Caco-2 (cell line): Measurements from ENCODE around the gene CDCP1. TPM values are rescaled to one million over a fixed set of nuclear protein-coding genes. Genes with fewer than 3 reads are reported as not detected.

ENCODE experiments used
- BruUV-seq: library from RNA; stranded (reverse); fragments of 400-500 nt; replicated peaks from 2 replicates; lab custom pipeline; 2021; lab: Mats Ljungman, UMichigan
- CTCF ChIA-PET: fragments of 300-600 bp; sonication (Branson Sonifier 250); formaldehyde crosslinking; loops from one replicate; lab custom pipeline; 2022; ENCODE audit warnings: antibody characterized with exemption; lab: Charles Lee
- POLR2A ChIA-PET: fragments of 300-600 bp; sonication (Branson Sonifier 250); formaldehyde crosslinking; loops from one replicate; lab custom pipeline; 2022; ENCODE audit warnings: antibody characterized with exemption; lab: Charles Lee
- DNase-seq, 2 experiments: peaks; one replicate each; pipeline versions ENCODE4 v3.0.0 to v3.0.0-alpha.2; 2020 to 2022
- H3K27me3 ChIP-seq: replicated peaks from 2 replicates; pipeline ENCODE4 v1.6.0; 2011; ENCODE audit warnings: low read length; ENCODE audit not compliant: control insufficient read depth, insufficient read depth
- H3K36me3 ChIP-seq: 2 replicates; pipeline ENCODE4 v1.5.1; 2011; ENCODE audit warnings: low read length; ENCODE audit not compliant: control insufficient read depth, insufficient read depth
- H3K4me1 ChIP-seq: fragments of 250-450 bp; sonication (Bioruptor Pico); 2 replicates; pipeline ENCODE4 v1.5.1; 2020; ENCODE audit warnings: mild to moderate bottlenecking
- H3K4me3 ChIP-seq: 2 replicates; pipeline ENCODE4 v1.5.1; 2011; ENCODE audit warnings: low read depth, mild to moderate bottlenecking, control low read depth, low read length
- H3K9me3 ChIP-seq: fragments of 250-450 bp; sonication (Bioruptor Pico); 2 replicates; pipeline ENCODE4 v1.5.1; 2020; ENCODE audit warnings: mild to moderate bottlenecking, moderate library complexity
- H3K27ac Mint-ChIP-seq: one replicate; pipeline ENCODE4 v1.8.0; 2022; ENCODE audit warnings: mixed read lengths; ENCODE audit not compliant: unreplicated experiment
- H3K27me3 Mint-ChIP-seq: one replicate; pipeline ENCODE4 v1.8.0; 2022; ENCODE audit warnings: mixed read lengths; ENCODE audit not compliant: insufficient read depth, unreplicated experiment
- H3K36me3 Mint-ChIP-seq: one replicate; pipeline ENCODE4 v1.8.0; 2022; ENCODE audit warnings: mild to moderate bottlenecking, mixed read lengths; ENCODE audit not compliant: insufficient read depth, unreplicated experiment
- H3K4me1 Mint-ChIP-seq: one replicate; pipeline ENCODE4 v1.8.0; 2022; ENCODE audit warnings: low read depth, mixed read lengths; ENCODE audit not compliant: unreplicated experiment
- H3K4me3 Mint-ChIP-seq: one replicate; pipeline ENCODE4 v1.8.0; 2022; ENCODE audit warnings: mild to moderate bottlenecking, moderate library complexity, mixed read lengths; ENCODE audit not compliant: unreplicated experiment
- H3K9me3 Mint-ChIP-seq: one replicate; pipeline ENCODE4 v1.8.0; 2022; ENCODE audit warnings: mixed read lengths; ENCODE audit not compliant: unreplicated experiment
- CTCF ChIP-seq, 2 experiments: fragments of 200-600 bp in 1 of 2; IDR thresholded peaks; 1 replicate in 1 of 2; 2 replicates in 1 of 2; pipeline versions ENCODE4 v1.5.1 to v1.8.0; 2011 to 2022; ENCODE audit warnings: antibody characterized with exemption in 1 of 2, control low read depth in 1 of 2, inconsistent platforms in 1 of 2, low read depth in 1 of 2, low read length in 1 of 2, mild to moderate bottlenecking in 1 of 2, moderate library complexity in 1 of 2; ENCODE audit not compliant: insufficient read depth in 1 of 2, severe bottlenecking in 1 of 2, unreplicated experiment in 1 of 2
- intact Hi-C: fragments of 100-400 bp; cut with micrococcal nuclease; formaldehyde crosslinking; loops from one replicate; pipeline ENCODE4 v1.10.0; 2022; ENCODE audit not compliant: unreplicated experiment
- total RNA-seq: library from RNA; stranded (reverse); gene quantifications from 2 replicates; pipeline ENCODE4 v1.2.3, GENCODE V29; 2022

Gene CDCP1
- total RNA-seq, 1 experiment from 2014 or later: 22.5 TPM

- H3K36me3 ChIP-seq: peaks cover 4% of the 10 kb centered on the region
- H3K4me1 Mint-ChIP-seq: no peaks in the 10 kb centered on the region
- no peaks in the 10 kb centered on the region for H3K27me3 ChIP-seq
- no peak for TF ChIP-seq CTCF (IDR thresholded peaks at IDR 0.05; ENCODE audit: insufficient read depth in 1 of 2, low read depth in 1 of 2, low read length in 1 of 2, severe bottlenecking in 1 of 2, unreplicated experiment in 1 of 2)
- peaks cover 29% of the 10 kb centered on the region for H3K4me1 ChIP-seq
- intact Hi-C loops: no loop called here
- ChIA-PET CTCF (interaction anchor here (0.6 kb wide), 1 partner anchor 117 kb away, joined by 5 read pairs; no protein-coding TSS in a partner anchor), POLR2A (no interaction called here)
- H3K27me3 Mint-ChIP-seq: no peaks in the 10 kb centered on the region
- peak overlapping the region; percentile 94 for H3K27ac Mint-ChIP-seq
- H3K4me3 ChIP-seq: no peak overlapping the region
- BruUV-seq: no TSS peak
- peak overlapping the region; percentile 54 for H3K4me3 Mint-ChIP-seq
- no peaks in the 10 kb centered on the region for H3K9me3 Mint-ChIP-seq
- H3K9me3 ChIP-seq: no peaks in the 10 kb centered on the region
- DNase-seq: peak; percentile 53 to 71
- H3K36me3 Mint-ChIP-seq: peaks cover 53% of the 10 kb centered on the region
Measured at GRCh38 chr3:45092132-45093031, 53.8 kb downstream of the CDCP1 start.

- BruUV-seq: no TSS peak
- intact Hi-C loops: no loop called here
- Mint-ChIP-seq H3K4me3 (no peak overlapping the region), H3K9me3 (no peaks in the 10 kb centered on the region), H3K27ac (no peak overlapping the region), H3K4me1 (no peaks in the 10 kb centered on the region), H3K36me3 (peaks cover 51% of the 10 kb centered on the region), H3K27me3 (no peaks in the 10 kb centered on the region)
- CTCF ChIA-PET: no interaction called here
- DNase-seq: no peak
- peaks cover 7% of the 10 kb centered on the region for H3K36me3 ChIP-seq
- TF ChIP-seq CTCF (IDR thresholded peaks at IDR 0.05; ENCODE audit: insufficient read depth in 1 of 2, low read depth in 1 of 2, low read length in 1 of 2, severe bottlenecking in 1 of 2, unreplicated experiment in 1 of 2): no peak
- POLR2A ChIA-PET: no interaction called here
- H3K9me3 ChIP-seq: no peaks in the 10 kb centered on the region
- H3K4me1 ChIP-seq: peaks cover 29% of the 10 kb centered on the region
- no peaks in the 10 kb centered on the region for H3K27me3 ChIP-seq
- H3K4me3 ChIP-seq: no peak overlapping the region
Measured at GRCh38 chr3:45090855-45091254, 55.3 kb downstream of the CDCP1 start.

DNA sequence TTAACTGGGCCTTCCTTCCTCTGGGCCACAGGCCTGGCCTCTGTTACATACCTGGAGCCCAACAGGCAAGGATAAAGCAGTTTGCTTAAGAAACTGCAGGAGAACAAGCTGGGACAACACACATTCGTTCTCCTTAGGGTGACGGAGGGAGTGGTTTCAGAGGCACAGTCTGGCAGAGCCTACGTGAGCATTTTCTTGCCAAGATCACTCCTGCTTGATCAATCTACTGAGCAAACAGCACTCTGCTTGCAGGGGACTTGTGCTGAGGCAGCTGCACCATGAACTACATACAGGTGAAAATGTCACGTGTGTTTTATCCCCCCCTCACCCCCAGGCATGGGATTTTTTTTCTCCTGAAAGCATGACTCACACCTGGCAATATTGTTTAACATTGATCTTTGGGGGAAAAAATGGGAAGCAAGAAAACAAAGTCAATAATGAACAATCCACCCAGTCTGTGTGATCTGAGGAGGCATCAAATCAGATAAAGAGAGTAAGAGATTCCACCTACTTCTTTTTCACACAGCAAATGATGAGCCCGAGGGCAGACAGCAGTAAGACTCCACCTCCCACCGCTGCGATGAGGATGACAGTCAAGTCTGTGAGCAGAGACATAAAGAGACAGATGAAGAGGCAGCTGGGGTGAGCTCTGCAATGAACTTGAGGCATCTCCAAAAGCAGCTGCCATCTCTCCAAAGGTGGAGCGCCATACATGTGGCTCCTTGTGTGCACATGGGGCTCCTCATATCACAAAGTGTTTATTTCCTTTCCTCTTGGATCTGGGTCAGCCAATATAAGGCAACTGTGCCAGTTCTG is 57.4 kb downstream of the CDCP1 start:
- peaks cover 37% of the 10 kb centered on the region for H3K4me1 ChIP-seq
- no peak overlapping the region for H3K4me3 ChIP-seq
- TF ChIP-seq CTCF (IDR thresholded peaks at IDR 0.05; ENCODE audit: insufficient read depth in 1 of 2, low read depth in 1 of 2, low read length in 1 of 2, severe bottlenecking in 1 of 2, unreplicated experiment in 1 of 2): no peak
- Mint-ChIP-seq H3K36me3 (peaks cover 38% of the 10 kb centered on the region), H3K27ac (no peak overlapping the region), H3K9me3 (no peaks in the 10 kb centered on the region), H3K27me3 (no peaks in the 10 kb centered on the region), H3K4me3 (no peak overlapping the region), H3K4me1 (no peaks in the 10 kb centered on the region)
- intact Hi-C loops: no loop called here
- no peaks in the 10 kb centered on the region for H3K27me3 ChIP-seq
- H3K36me3 ChIP-seq: peaks cover 5% of the 10 kb centered on the region
- BruUV-seq: no TSS peak
- CTCF ChIA-PET: interaction anchor here (0.6 kb wide), 1 partner anchor 47 kb away, joined by 3 read pairs; no protein-coding TSS in a partner anchor
- DNase-seq: no peak
- POLR2A ChIA-PET: no interaction called here
- no peaks in the 10 kb centered on the region for H3K9me3 ChIP-seq
